ENCODE data around the gene MAP4K4. TPM values are rescaled to one million over a fixed set of nuclear protein-coding genes. Genes with fewer than 3 reads are reported as not detected.

MAP4K4 gene
- total and polyA plus RNA-seq, 2 of the 13 experiments (the other 11 are each of a cell fraction or from before 2014, with no cell fraction given) = 105 to 264 TPM

- intact Hi-C loops (cut with micrococcal nuclease; ENCODE audit: unreplicated experiment) = no loop called here
- Histone ChIP-seq H3K9me3 (ENCODE audit: low read length) (no peaks in the 10 kb centered on the region), H3K79me2 (ENCODE audit: insufficient read depth, low read length) (peaks cover 96% of the 10 kb centered on the region), H3K9ac (ENCODE audit: insufficient read depth, low read depth, low read length) (no peak overlapping the region), H3K4me2 (ENCODE audit: low read depth, low read length) (no peak overlapping the region), H3K4me1 (ENCODE audit: insufficient read depth, low read length) (peaks cover 100% of the 10 kb centered on the region), H3K27ac (ENCODE audit: extremely low read length, insufficient read depth, low read length) (peak overlapping the region; percentile 7), H2AFZ (ENCODE audit: low read length) (no peak overlapping the region), H3K36me3 (replicated peaks in 1 of 2; ENCODE audit: control insufficient read depth in 1 of 2, insufficient read depth in 2 of 2, low read length in 2 of 2) (peaks cover 0 to 4% of the 10 kb centered on the region in 2 experiments; a peak in 1 of 5 replicates), H4K20me1 (ENCODE audit: insufficient read depth, low read length) (peaks cover 87% of the 10 kb centered on the region), H3K27me3 (ENCODE audit: control insufficient read depth in 1 of 2, insufficient read depth in 2 of 2, low read length in 2 of 2) (no peaks in the 10 kb centered on the region), H3K4me3 (replicated peaks in 1 of 3; ENCODE audit: insufficient read depth in 1 of 3, low read depth in 2 of 3, low read length in 3 of 3) (no peak overlapping the region)
- in situ Hi-C loops (cut with HindIII; ENCODE audit: extremely low pct_ligation_motif_present, low pct_unique_long_range_greater_than_20kb) = no loop called here
- ChIA-PET POLR2A (no interaction called here), CTCF (ENCODE audit: low intra/inter-chr PET ratio, low total read pairs) (no interaction called here)
- ATAC-seq = no peak
- BruUV-seq (replicated peaks) = no TSS peak
- 84% methylated on average over 3 of the region's 3 CpGs for WGBS (ENCODE audit: low lambda C conversion rate)
- no peak for DNase-seq (ENCODE audit: low spot score)
- no peak for FAIRE-seq
- TF ChIP-seq ZBTB40 (IDR thresholded peaks at IDR 0.05) = peak; percentile 57
- TF ChIP-seq ZBTB40 (CRISPR knock-in tag; IDR thresholded peaks at IDR 0.05) = no peak
- TF ChIP-seq KAT7 (CRISPR knock-in tag; IDR thresholded peaks at IDR 0.05; ENCODE audit: borderline replicate concordance) = no peak
- no peak for TF ChIP-seq EZH2 (conservative IDR thresholded peaks at IDR 0.05; ENCODE audit: low read depth, low read length)
- TF ChIP-seq MIXL1 (CRISPR knock-in tag; IDR thresholded peaks at IDR 0.05) = no peak
- TF ChIP-seq ZNF768 (CRISPR knock-in tag; IDR thresholded peaks at IDR 0.05) = no peak
- TF ChIP-seq CHD2 (IDR thresholded peaks at IDR 0.05; ENCODE audit: low read depth, low read length) = no peak
- no peak for TF ChIP-seq ZKSCAN8 (CRISPR knock-in tag; IDR thresholded peaks at IDR 0.05; ENCODE audit: borderline replicate concordance)
- TF ChIP-seq SATB2 (CRISPR knock-in tag; IDR thresholded peaks at IDR 0.05) = no peak
- TF ChIP-seq STAT6 (CRISPR knock-in tag; IDR thresholded peaks at IDR 0.05; ENCODE audit: borderline replicate concordance) = no peak
- no peak for TF ChIP-seq RAD21 (CRISPR knock-in tag; IDR thresholded peaks at IDR 0.05)
These were observed 40.2 kb downstream of the MAP4K4 start for GRCh38 chr2:101737478-101738255.
